GM13977 (cell line): ENCODE data around the gene HNRNPUL2.
"Not testable (repeated sequence)": the region's sequence is repeated elsewhere in the genome, so short reads cannot be mapped to it uniquely, and the experiment has no call there.

Source experiments
- DNase-seq: peaks from one replicate; pipeline ENCODE4 v3.0.0; 2012; ENCODE audit warnings: low spot score
- CTCF ChIP-seq: IDR thresholded peaks from 2 replicates; pipeline ENCODE4 v1.5.1; 2012; ENCODE audit warnings: mild to moderate bottlenecking, control low read depth; ENCODE audit not compliant: insufficient read depth; ENCODE audit errors: extremely low read depth, missing control alignments
- in situ Hi-C: fragments of 300-500 bp; cut with MboI; formaldehyde crosslinking; loops from one replicate; pipeline ENCODE4 v1.12.0; 2022; ENCODE audit warnings: low sequenced_read_pairs, low pct_unique_long_range_greater_than_20kb, mixed read lengths, inconsistent platforms; ENCODE audit not compliant: unreplicated experiment

Gene HNRNPUL2

GRCh38 chr11:62677714-62678113 is 49.5 kb downstream of the HNRNPUL2 start:
- in situ Hi-C loops, result no loop called here

GRCh38 chr11:62677156-62677555 is 50.1 kb downstream of the HNRNPUL2 start:
- in situ Hi-C loops, result no loop called here
- no peak for TF ChIP-seq CTCF
- no peak for DNase-seq

More at GRCh38 chr11:62677714-62678113, 49.5 kb downstream of the HNRNPUL2 start:
- no peak for TF ChIP-seq CTCF
- DNase-seq, result no peak

GRCh38 chr11:62676698-62677097 is 50.6 kb downstream of the HNRNPUL2 start:
- no peak for TF ChIP-seq CTCF
- in situ Hi-C loops, result no loop called here

GRCh38 chr11:62675415-62675814 is 51.8 kb downstream of the HNRNPUL2 start:
- DNase-seq, in situ Hi-C loops: not testable (repeated sequence)

More at GRCh38 chr11:62676698-62677097, 50.6 kb downstream of the HNRNPUL2 start:
- no peak for DNase-seq

GRCh38 chr11:62673196-62673525 is 54.1 kb downstream of the HNRNPUL2 start:
- no peak for DNase-seq
- in situ Hi-C loops, result no loop called here
- no peak for TF ChIP-seq CTCF

GRCh38 chr11:62671608-62672389 is 55.5 kb downstream of the HNRNPUL2 start, which contains the start of the genes LBHD1 and UQCC3:
TSS of gene LBHD1 (minus strand) at chr11:62672267. CDS start at chr11:62670031, 2,236 bp downstream.
TSS of gene UQCC3 (plus strand) at chr11:62671673. CDS start at chr11:62671746, 73 bp downstream.
- TF ChIP-seq CTCF, result no peak
- in situ Hi-C loops, result no loop called here
- DNase-seq, result peak; percentile 88

- in situ Hi-C loops, result no loop called here
- no peak for DNase-seq
These were observed 56.0 kb downstream of the HNRNPUL2 start for GRCh38 chr11:62671236-62671607.

More at GRCh38 chr11:62671236-62671607, 56.0 kb downstream of the HNRNPUL2 start:
- TF ChIP-seq CTCF, result no peak
